Gastrocnemius medialis (tissue), 4 donors: ENCODE measurements around the gene DIAPH3.

ENCODE experiments used
- POLR2A ChIP-seq, 2 donors: fragments of 450-650 bp; IDR thresholded peaks; one replicate each; pipeline ENCODE4 v1.6.1; 2017; ENCODE audit warnings: antibody characterized with exemption in 2 of 2, mild to moderate bottlenecking in 2 of 2, moderate library complexity in 2 of 2
- TF ChIP-seq, protein P1 (sequence below), 5 experiments: fragments of 450-650 bp in 3 of 5; fragments of 200-600 bp in 2 of 5; sonication (generic) in 2 of 5; IDR thresholded peaks in 4 of 5; conservative IDR thresholded peaks in 1 of 5; 1 replicate in 4 of 5; 2 replicates in 1 of 5; pipeline ENCODE4 v1.5.1; 2016 to 2019; ENCODE audit warnings: antibody characterized with exemption in 5 of 5, mild to moderate bottlenecking in 3 of 5, moderate library complexity in 3 of 5

DNA sequence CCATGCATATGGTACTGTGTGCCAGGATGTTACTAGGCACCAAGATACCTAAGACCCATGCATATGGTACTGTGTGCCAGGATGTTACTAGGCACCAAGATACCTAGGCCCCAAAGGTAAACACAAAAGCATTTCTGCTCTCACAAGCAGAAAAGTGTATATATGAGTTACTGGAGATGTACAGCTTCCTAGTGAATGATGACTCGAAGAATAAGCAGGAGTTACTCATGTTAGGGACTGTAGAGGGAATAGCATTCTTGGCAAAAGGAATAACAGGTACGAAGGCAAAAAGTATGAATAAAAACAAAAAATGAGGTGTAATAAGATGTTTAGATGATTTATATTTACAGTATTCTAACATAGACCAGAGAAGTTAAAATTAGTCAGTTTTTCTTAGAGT, 383.7 kb downstream of the DIAPH3 start:
- no peak for TF ChIP-seq POLR2A (IDR thresholded peaks at IDR 0.05)
- TF ChIP-seq, protein P1, sequence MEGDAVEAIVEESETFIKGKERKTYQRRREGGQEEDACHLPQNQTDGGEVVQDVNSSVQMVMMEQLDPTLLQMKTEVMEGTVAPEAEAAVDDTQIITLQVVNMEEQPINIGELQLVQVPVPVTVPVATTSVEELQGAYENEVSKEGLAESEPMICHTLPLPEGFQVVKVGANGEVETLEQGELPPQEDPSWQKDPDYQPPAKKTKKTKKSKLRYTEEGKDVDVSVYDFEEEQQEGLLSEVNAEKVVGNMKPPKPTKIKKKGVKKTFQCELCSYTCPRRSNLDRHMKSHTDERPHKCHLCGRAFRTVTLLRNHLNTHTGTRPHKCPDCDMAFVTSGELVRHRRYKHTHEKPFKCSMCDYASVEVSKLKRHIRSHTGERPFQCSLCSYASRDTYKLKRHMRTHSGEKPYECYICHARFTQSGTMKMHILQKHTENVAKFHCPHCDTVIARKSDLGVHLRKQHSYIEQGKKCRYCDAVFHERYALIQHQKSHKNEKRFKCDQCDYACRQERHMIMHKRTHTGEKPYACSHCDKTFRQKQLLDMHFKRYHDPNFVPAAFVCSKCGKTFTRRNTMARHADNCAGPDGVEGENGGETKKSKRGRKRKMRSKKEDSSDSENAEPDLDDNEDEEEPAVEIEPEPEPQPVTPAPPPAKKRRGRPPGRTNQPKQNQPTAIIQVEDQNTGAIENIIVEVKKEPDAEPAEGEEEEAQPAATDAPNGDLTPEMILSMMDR (IDR thresholded peaks at IDR 0.05 in 4 of 5, conservative IDR thresholded peaks at IDR 0.05 in 1 of 5) = no peak
